DOHH2 (cell line): ENCODE measurements around the gene CCT6B.

ENCODE experiments used
- H3F3A ChIP-seq: fragments of 200-600 bp; sonication (generic), shearing (Covaris generic); 2 replicates; pipeline ENCODE4 v1.6.0; 2016; ENCODE audit warnings: antibody characterized with exemption, mild to moderate bottlenecking; ENCODE audit not compliant: control insufficient read depth, insufficient read depth
- H3K27ac ChIP-seq: fragments of 200-600 bp; sonication (generic); 2 replicates; pipeline ENCODE4 v1.5.1; 2014; ENCODE audit warnings: low read depth, mild to moderate bottlenecking, low read length, moderate library complexity
- H3K27me3 ChIP-seq: fragments of 200-600 bp; sonication (generic); 2 replicates; pipeline ENCODE4 v1.6.1; 2014; ENCODE audit warnings: mild to moderate bottlenecking, low read length, mixed read lengths; ENCODE audit not compliant: control insufficient read depth
- H3K36me3 ChIP-seq: fragments of 200-600 bp; sonication (generic); 2 replicates; pipeline ENCODE4 v1.6.1; 2014; ENCODE audit warnings: mild to moderate bottlenecking, low read length, moderate library complexity, mixed read lengths; ENCODE audit not compliant: control insufficient read depth
- H3K4me1 ChIP-seq: fragments of 200-600 bp; sonication (generic); 2 replicates; pipeline ENCODE4 v1.6.1; 2014; ENCODE audit warnings: mild to moderate bottlenecking, low read length, mixed read lengths; ENCODE audit not compliant: control insufficient read depth
- H3K4me2 ChIP-seq: fragments of 200-600 bp; sonication (generic); 2 replicates; pipeline ENCODE4 v1.6.0; 2014; ENCODE audit warnings: mild to moderate bottlenecking, low read length, moderate library complexity
- H3K4me3 ChIP-seq: fragments of 200-600 bp; sonication (generic); 2 replicates; pipeline ENCODE4 v1.5.1; 2014; ENCODE audit warnings: mild to moderate bottlenecking, low read length, mixed read lengths
- H3K79me2 ChIP-seq: fragments of 200-600 bp; sonication (generic); 2 replicates; pipeline ENCODE4 v1.6.1; 2014; ENCODE audit warnings: mild to moderate bottlenecking, low read length, mixed read lengths; ENCODE audit not compliant: control insufficient read depth
- H3K9me2 ChIP-seq: fragments of 200-600 bp; sonication (generic); replicated peaks from 2 replicates; pipeline ENCODE4 v1.6.1; 2014; ENCODE audit warnings: mild to moderate bottlenecking, low read length, mixed read lengths; ENCODE audit not compliant: control insufficient read depth
- H3K9me3 ChIP-seq: fragments of 200-600 bp; sonication (generic); 2 replicates; pipeline ENCODE4 v1.6.1; 2014; ENCODE audit warnings: antibody characterized with exemption, low read length, mixed read lengths; ENCODE audit not compliant: control insufficient read depth, insufficient read depth
- H4K20me1 ChIP-seq: fragments of 200-600 bp; sonication (generic); 2 replicates; pipeline ENCODE4 v1.6.0; 2014; ENCODE audit warnings: low read depth, mild to moderate bottlenecking, antibody characterized with exemption, low read length, moderate library complexity; ENCODE audit not compliant: control insufficient read depth, insufficient read depth
- EZH2phosphoT487 ChIP-seq: fragments of 200-600 bp; sonication (generic); IDR thresholded peaks from 2 replicates; pipeline ENCODE4 v1.6.1; 2017; ENCODE audit warnings: borderline replicate concordance, mild to moderate bottlenecking, antibody characterized with exemption, low read length, moderate library complexity, mixed read lengths
- TF ChIP-seq, protein P1 (sequence below): fragments of 200-600 bp; sonication (generic); IDR thresholded peaks from one replicate; pipeline ENCODE4 v1.5.1; 2014; ENCODE audit warnings: antibody characterized with exemption, mild to moderate bottlenecking, low read depth, low read length; ENCODE audit not compliant: poor library complexity, severe bottlenecking

CCT6B gene

DNA sequence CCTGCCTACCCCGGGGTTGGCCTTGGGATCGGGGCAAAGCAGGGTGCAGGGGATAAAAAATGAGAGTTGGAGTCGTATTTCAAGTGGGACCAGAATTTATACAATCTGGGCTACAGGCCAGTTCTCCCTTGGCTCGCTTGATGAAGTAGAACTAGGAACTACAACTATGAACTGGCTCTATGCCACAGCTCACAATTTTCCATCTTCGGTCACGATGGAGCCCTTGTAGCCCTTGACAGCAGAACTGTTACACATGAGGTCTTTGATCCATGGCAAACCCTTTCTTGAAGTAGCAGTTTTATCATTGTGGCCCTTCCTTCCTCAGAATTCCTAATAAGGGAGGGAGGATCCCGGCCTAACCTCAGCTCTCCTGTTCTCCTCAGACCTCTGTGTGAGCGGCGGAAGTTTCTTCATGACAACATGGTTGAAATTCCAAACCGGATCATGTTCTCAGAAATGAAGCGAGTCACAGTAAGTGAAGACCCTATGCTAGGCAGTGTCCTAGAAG lies 36.1 kb upstream of the CCT6B start:
- no peaks in the 10 kb centered on the region for H3K9me3 ChIP-seq
- no peaks in the 10 kb centered on the region for H3K4me1 ChIP-seq
- H3K36me3 ChIP-seq: peaks cover 90% of the 10 kb centered on the region
- TF ChIP-seq EZH2phosphoT487: no peak
- TF ChIP-seq, protein P1, sequence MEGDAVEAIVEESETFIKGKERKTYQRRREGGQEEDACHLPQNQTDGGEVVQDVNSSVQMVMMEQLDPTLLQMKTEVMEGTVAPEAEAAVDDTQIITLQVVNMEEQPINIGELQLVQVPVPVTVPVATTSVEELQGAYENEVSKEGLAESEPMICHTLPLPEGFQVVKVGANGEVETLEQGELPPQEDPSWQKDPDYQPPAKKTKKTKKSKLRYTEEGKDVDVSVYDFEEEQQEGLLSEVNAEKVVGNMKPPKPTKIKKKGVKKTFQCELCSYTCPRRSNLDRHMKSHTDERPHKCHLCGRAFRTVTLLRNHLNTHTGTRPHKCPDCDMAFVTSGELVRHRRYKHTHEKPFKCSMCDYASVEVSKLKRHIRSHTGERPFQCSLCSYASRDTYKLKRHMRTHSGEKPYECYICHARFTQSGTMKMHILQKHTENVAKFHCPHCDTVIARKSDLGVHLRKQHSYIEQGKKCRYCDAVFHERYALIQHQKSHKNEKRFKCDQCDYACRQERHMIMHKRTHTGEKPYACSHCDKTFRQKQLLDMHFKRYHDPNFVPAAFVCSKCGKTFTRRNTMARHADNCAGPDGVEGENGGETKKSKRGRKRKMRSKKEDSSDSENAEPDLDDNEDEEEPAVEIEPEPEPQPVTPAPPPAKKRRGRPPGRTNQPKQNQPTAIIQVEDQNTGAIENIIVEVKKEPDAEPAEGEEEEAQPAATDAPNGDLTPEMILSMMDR: no peak
- no peak overlapping the region for H3K4me2 ChIP-seq
- H3K79me2 ChIP-seq: no peaks in the 10 kb centered on the region
- no peak overlapping the region for H3K27ac ChIP-seq
- no peaks in the 10 kb centered on the region for H3F3A ChIP-seq
- H4K20me1 ChIP-seq: no peaks in the 10 kb centered on the region
- H3K27me3 ChIP-seq: no peaks in the 10 kb centered on the region
- no peak overlapping the region for H3K4me3 ChIP-seq
- H3K9me2 ChIP-seq: no peaks in the 10 kb centered on the region

DNA sequence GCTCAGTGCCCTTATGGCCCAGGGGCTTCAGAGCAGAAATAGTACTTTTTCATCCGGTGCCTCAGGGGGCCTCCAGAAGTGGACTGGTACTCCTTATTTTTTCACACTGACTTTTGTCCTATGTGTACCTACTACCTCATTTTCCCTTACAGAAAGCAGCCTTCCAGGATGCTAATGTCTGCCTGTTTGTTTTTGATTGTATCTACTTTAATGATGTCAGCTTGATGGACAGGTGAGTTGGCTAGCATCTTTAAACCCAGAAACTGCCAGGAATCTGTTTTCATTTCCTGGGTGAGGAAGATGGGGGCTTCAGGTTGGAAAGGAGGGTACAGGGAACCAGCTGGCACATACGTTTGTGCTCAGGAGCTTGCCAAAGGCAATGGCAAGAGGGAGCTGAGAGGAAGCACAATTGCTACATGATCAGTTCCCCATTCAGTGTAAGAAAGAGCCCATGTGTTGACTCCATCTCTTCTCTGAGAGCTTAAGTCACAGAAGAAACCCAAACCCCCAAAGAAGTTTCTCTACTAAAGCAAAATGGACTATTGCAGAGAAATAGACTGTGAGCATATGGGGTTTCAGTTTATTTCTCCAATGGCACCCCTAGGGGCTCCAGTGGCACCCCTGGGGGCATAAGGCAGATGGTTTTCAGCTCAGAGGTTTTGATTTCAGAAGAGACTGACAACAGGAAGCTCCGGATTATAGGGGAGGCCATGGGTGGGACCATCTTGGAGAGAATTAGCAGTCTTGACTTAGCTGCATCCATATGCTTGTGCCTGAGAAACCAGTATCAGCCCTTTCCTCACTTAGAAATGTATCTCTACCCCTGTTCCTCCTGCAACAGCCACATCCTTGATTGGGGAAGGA lies 35.4 kb upstream of the CCT6B start:
- Histone ChIP-seq H3K36me3 (peaks cover 90% of the 10 kb centered on the region), H3K4me3 (no peak overlapping the region), H4K20me1 (no peaks in the 10 kb centered on the region), H3K79me2 (no peaks in the 10 kb centered on the region), H3K4me1 (no peaks in the 10 kb centered on the region), H3K9me2 (no peaks in the 10 kb centered on the region), H3K4me2 (no peak overlapping the region), H3K9me3 (no peaks in the 10 kb centered on the region), H3F3A (no peaks in the 10 kb centered on the region), H3K27ac (no peak overlapping the region), H3K27me3 (no peaks in the 10 kb centered on the region)
- TF ChIP-seq, protein P1: no peak
- TF ChIP-seq EZH2phosphoT487: no peak

DNA sequence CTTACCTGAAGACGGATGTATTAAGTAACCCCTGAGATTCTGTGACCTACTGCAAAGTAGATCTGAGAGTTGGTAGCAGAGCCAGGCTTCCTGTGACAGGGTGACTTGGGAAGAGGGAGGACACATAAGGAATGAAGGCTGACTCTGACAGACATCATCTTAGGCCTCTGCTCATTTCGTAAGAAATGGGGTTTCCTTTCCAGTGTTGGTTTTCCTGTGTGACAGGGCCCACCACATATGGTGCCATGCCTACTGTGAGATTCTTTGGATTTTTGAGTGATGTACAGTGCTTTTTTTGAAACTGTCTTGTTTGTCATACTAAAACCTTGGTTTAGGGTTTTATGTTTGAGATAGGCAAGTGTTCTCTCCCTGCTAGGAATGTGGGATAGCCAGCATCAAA lies 31.8 kb upstream of the CCT6B start:
- Histone ChIP-seq H3K4me3 (no peak overlapping the region), H3K4me1 (no peaks in the 10 kb centered on the region), H4K20me1 (no peaks in the 10 kb centered on the region), H3K4me2 (no peak overlapping the region), H3K79me2 (no peaks in the 10 kb centered on the region), H3K27me3 (no peaks in the 10 kb centered on the region), H3K9me3 (no peaks in the 10 kb centered on the region), H3K36me3 (peaks cover 96% of the 10 kb centered on the region), H3K9me2 (no peaks in the 10 kb centered on the region), H3K27ac (no peak overlapping the region), H3F3A (no peaks in the 10 kb centered on the region)
- TF ChIP-seq, protein P1: no peak
